Prostate gland (tissue), 2 donors: Measurements from ENCODE around the gene DLG3. TPM values are rescaled to one million over a fixed set of nuclear protein-coding genes. Genes with fewer than 3 reads are reported as not detected.

Source experiments
- DNase-seq: peaks from one replicate; pipeline ENCODE4 v3.0.0-alpha.2; 2019; ENCODE audit warnings: low spot score
- H3K27ac ChIP-seq, 2 donors: fragments of 200-600 bp; sonication (generic); 2 replicates each; pipeline ENCODE4 v1.5.1; 2017 to 2019
- H3K27me3 ChIP-seq: fragments of 200-600 bp; sonication (generic); replicated peaks from 2 replicates; pipeline ENCODE4 v1.5.1; 2019; ENCODE audit not compliant: insufficient read depth
- H3K36me3 ChIP-seq, 2 donors: fragments of 200-600 bp; sonication (generic); 1 replicate in 1 of 2; 2 replicates in 1 of 2; pipeline versions ENCODE4 v1.5.1 to v1.8.1; 2017 to 2019
- H3K4me1 ChIP-seq: fragments of 200-600 bp; sonication (generic); replicated peaks from 2 replicates; pipeline ENCODE4 v1.5.1; 2019
- H3K4me3 ChIP-seq, 2 donors: fragments of 200-600 bp; sonication (generic); 2 replicates each; pipeline ENCODE4 v1.5.1; 2017 to 2019
- H3K9me3 ChIP-seq: fragments of 200-600 bp; sonication (generic); 2 replicates; pipeline ENCODE4 v1.5.1; 2017
- CTCF ChIP-seq, 4 experiments: fragments of 200-600 bp in 2 of 4; fragments of 450-650 bp in 2 of 4; sonication (generic) in 2 of 4; IDR thresholded peaks; 1 replicate in 3 of 4; 2 replicates in 1 of 4; pipeline ENCODE4 v1.5.1; 2016 to 2019; ENCODE audit warnings: antibody characterized with exemption in 4 of 4, mild to moderate bottlenecking in 2 of 4, moderate library complexity in 2 of 4
- POLR2A ChIP-seq: fragments of 450-650 bp; IDR thresholded peaks from one replicate; pipeline ENCODE4 v1.6.1; 2016; ENCODE audit warnings: antibody characterized with exemption, mild to moderate bottlenecking
- POLR2AphosphoS5 ChIP-seq: sonication (generic); formaldehyde crosslinking; IDR thresholded peaks from one replicate; pipeline ENCODE4 v1.6.1; 2017; ENCODE audit warnings: antibody characterized with exemption
- WGBS: methylation state at CpG from one replicate; pipeline ENCODE4 v1.1.5; 2018; 5-methylcytosine and 5-hydroxymethylcytosine counted together
- intact Hi-C: fragments of 100-400 bp; cut with DNase I; formaldehyde crosslinking; loops from one replicate; pipeline ENCODE4 v1.14.2; 2022
- small RNA-seq, 2 donors: library from RNA; depleted of rRNA; stranded (forward); fragments of <200 nt; gene quantifications; one replicate each; pipeline ENCODE3, GENCODE V24; 2016
- total RNA-seq, 2 donors: library from RNA; depleted of rRNA; stranded (reverse); fragments of >200 nt; gene quantifications; one replicate each; pipeline ENCODE4 v1.1.0, GENCODE V29; 2016

DLG3 gene
- total RNA-seq, 2 donors from 2014 or later, result 11.9 to 29.1 TPM

GRCh38 chrX:70553516-70553915, 108.9 kb downstream of the DLG3 start:
- intact Hi-C loops, result loop anchor here (5.0 kb wide), 1 partner anchor 101 kb away; no protein-coding TSS in a partner anchor
- Histone ChIP-seq H3K36me3 (no peaks in the 10 kb centered on the region), H3K4me1 (no peaks in the 10 kb centered on the region), H3K4me3 (no peak overlapping the region), H3K27me3 (no peaks in the 10 kb centered on the region), H3K9me3 (no peaks in the 10 kb centered on the region), H3K27ac (no peak overlapping the region)
- TF ChIP-seq CTCF (IDR thresholded peaks at IDR 0.05) (no peak), POLR2A (no peak), POLR2AphosphoS5 (no peak)
- DNase-seq, result no peak
- 94% methylated on average over 1 of the region's 1 CpG for WGBS

DNA sequence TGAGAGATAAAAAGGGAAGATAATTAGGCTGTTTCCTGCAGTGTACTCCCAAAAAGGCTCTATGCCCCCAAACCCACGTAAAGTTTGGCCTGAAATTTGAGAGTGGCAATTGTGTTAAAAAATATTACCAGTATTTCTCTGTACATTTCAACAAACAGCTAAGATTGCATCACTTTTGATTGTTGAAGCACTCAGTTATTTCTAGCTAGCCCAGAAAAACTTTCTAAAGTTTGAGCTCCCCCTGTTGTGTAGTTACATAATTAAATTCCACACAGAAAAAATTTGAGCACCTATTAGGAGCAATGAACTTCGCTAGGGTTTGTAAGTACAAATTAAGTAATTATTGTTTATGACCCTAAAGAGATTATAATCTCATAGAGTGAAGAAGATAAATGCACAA, 109.4 kb downstream of the DLG3 start:
- Histone ChIP-seq H3K4me1 (no peaks in the 10 kb centered on the region), H3K27me3 (no peaks in the 10 kb centered on the region), H3K9me3 (no peaks in the 10 kb centered on the region), H3K27ac (no peak overlapping the region), H3K36me3 (no peaks in the 10 kb centered on the region), H3K4me3 (no peak overlapping the region)
- 0% methylated on average over 2 of the region's 2 CpGs for WGBS
- DNase-seq, result no peak
- intact Hi-C loops, result loop anchor here (5.0 kb wide), 1 partner anchor 102 kb away; no protein-coding TSS in a partner anchor
- TF ChIP-seq POLR2A (no peak), POLR2AphosphoS5 (no peak), CTCF (IDR thresholded peaks at IDR 0.05) (peak in 2 of 4 experiments; percentile 30 to 56)

GRCh38 chrX:70554523-70554922, 109.9 kb downstream of the DLG3 start:
- no peaks in the 10 kb centered on the region for H3K27me3 ChIP-seq
- no peaks in the 10 kb centered on the region for H3K36me3 ChIP-seq
- no peaks in the 10 kb centered on the region for H3K4me1 ChIP-seq
- TF ChIP-seq POLR2A, result no peak
- no peak for TF ChIP-seq POLR2AphosphoS5
- TF ChIP-seq CTCF (IDR thresholded peaks at IDR 0.05), result no peak
- intact Hi-C loops, result loop anchor here (5.0 kb wide), 1 partner anchor 102 kb away; no protein-coding TSS in a partner anchor
- WGBS, result 31% methylated on average over 2 of the region's 2 CpGs
- H3K27ac ChIP-seq, result no peak overlapping the region
- no peak for DNase-seq
- no peaks in the 10 kb centered on the region for H3K9me3 ChIP-seq
- H3K4me3 ChIP-seq, result no peak overlapping the region

DNA sequence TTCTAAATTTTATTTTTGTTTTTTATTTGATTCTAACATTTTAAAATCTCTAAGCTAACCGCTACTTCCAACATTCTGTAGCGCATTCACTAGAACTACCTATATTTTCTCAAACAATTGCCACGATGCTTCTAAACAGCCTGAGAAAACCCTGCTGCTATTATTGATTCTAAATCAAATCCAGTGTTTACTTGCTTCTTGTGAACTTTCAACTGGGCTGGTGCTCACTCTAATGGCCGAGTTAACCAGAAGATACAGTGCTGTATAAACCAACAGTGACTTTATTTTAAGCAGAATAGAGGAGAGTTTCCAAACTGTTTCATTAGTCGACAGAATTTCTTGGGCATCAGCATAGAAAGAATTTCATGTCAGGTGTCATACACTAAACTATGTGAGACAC, 110.3 kb downstream of the DLG3 start:
- intact Hi-C loops, result loop anchor here (5.0 kb wide), 1 partner anchor 103 kb away; no protein-coding TSS in a partner anchor
- WGBS, result 85% methylated on average over 5 of the region's 5 CpGs
- Histone ChIP-seq H3K4me1 (no peaks in the 10 kb centered on the region), H3K36me3 (no peaks in the 10 kb centered on the region), H3K4me3 (no peak overlapping the region), H3K27me3 (no peaks in the 10 kb centered on the region), H3K27ac (no peak overlapping the region), H3K9me3 (no peaks in the 10 kb centered on the region)
- no peak for DNase-seq
- TF ChIP-seq POLR2A (no peak), CTCF (IDR thresholded peaks at IDR 0.05) (no peak), POLR2AphosphoS5 (no peak)

Small RNA genes within 50 kb of the gene (small RNA-seq; reads per million reads assigned to genes)
- gene RNU4-81P (0 reads per million in 2 donors), gene RNY4P23 (5.4 to 15.6 reads per million in 2 donors)

Other genes with a start within 250 kb of the DLG3 start
- gene AWAT1, start 210.2 kb upstream of the DLG3 start, total RNA-seq, result not detected
- 1 to 10 TPM in 1 of 2 donors, not detected in 1; 1.1 TPM for gene P2RY4, start 184.6 kb upstream of the DLG3 start, total RNA-seq
- gene ARR3, start 176.5 kb upstream of the DLG3 start, total RNA-seq, result not detected
- gene RAB41, start 162.7 kb upstream of the DLG3 start, total RNA-seq, result 1 to 10 TPM in 1 of 2 donors, not detected in 1; 1.3 TPM
- 10 to 100 TPM; 24.2 to 34.2 TPM for gene PDZD11, start 154.9 kb upstream of the DLG3 start, total RNA-seq
- gene KIF4A, start 154.7 kb upstream of the DLG3 start, total RNA-seq, result 1 to 10 TPM in 1 of 2 donors, under 1 TPM in 1; 0.73 to 1.3 TPM
- gene GDPD2, start 21.5 kb upstream of the DLG3 start, total RNA-seq, result not detected